Stimulated activated CD4-positive, alpha-beta T cell treated with anti-CD3 and anti-CD28 coated beads, Interleukin-15, amount 100 ng/mL, for 48 hours (primary cell): ENCODE measurements around the gene S100A1.
"Not testable (repeated sequence)": the region's sequence is repeated elsewhere in the genome, so short reads cannot be mapped to it uniquely, and the experiment has no call there.

Experiments used
- DNase-seq, 2 donors: peaks; one replicate each; pipeline ENCODE4 v3.0.0-alpha.2; 2020; ENCODE audit warnings: low read depth in 2 of 2

The S100A1 gene

DNA sequence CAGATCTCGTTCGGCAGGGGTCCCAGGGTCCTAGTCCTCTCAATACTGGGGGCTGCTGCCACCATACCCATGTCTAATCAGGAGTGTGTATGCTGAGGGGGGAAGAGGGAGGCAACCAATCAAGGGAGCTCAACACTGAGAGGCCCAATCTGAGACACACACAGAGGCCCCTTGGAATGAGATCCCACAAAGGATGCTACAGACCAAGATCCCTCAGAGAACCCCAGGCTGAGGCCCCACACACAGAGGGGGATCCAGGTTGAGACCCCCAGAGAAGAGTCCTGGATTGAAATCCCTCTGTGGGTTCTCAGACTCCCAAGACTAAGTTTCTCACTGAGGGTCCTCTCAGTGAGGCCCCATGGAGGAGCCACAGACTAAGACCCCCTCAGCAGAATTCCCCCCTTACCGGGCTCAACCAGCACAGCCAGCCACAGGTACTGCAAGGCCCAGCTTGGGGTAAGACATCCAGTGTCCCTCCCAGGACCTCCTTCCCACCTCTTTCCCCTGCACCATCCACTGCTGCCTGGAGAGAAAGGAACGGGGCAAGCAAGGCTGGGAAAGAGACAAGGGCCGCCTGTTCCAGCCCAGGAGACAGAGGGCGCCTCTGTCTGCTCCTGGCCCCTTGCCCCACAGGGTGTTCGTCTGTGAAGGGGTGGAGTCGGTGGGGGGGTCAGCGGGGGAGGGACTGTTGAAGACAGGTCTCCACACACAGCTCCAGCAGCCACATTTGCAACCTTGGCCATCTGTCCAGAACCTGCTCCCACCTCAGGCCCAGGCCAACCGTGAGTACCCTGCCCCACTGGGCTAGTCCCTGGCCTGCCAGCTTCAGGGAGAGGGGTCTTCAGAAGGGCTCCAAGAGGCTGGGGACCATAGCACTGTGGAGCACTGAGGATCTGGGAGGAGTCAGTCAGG is at the start of gene S100A1:
TSS of gene S100A1 (plus strand) at position 720 of the 912 bp plus-strand sequence. CDS start 2,088 bp downstream, outside the sequence.
- DNase-seq: no peak

- DNase-seq: no peak
Observed at GRCh38 chr1:153578490-153578889, 49.7 kb upstream of the S100A1 start.

- no peak for DNase-seq
Observed at GRCh38 chr1:153578936-153579335, 49.3 kb upstream of the S100A1 start.

GRCh38 chr1:153582836-153583235 is 45.4 kb upstream of the S100A1 start:
- not testable (repeated sequence) for DNase-seq

DNA sequence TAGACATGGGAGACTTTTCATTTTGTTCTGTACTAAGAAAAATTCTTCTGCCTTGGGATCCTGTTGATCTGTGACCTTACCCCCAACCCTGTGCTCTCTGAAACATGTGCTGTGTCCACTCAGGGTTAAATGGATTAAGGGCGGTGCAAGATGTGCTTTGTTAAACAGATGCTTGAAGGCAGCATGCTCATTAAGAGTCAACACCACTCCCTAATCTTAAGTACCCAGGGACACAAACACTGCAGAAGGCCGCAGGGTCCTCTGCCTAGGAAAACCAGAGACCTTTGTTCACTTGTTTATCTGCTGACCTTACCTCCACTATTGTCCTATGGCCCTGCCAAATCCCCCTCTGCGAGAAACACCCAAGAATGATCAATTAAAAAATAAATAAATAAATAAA is 44.7 kb upstream of the S100A1 start:
- DNase-seq: not testable (repeated sequence)

GRCh38 chr1:153583976-153584375 is 44.3 kb upstream of the S100A1 start:
- no peak for DNase-seq

DNA sequence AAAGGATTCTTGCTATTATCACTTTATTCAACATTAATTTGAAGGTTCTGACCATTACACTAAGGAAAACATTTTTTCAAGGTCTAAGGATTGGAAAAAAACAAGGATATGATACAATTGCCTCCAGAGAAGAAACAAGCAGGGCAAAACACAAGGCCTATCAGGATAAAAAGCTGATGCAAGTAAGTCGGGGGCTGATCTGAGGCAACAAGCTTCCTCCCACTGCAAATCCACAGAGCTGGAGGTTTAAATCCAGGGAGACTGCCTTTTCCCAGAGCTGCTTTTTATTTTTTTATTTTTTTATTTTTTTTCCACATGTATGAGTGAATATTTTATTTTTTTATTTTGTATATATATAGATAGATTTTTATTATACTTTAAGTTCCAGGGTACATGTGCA is 43.2 kb upstream of the S100A1 start:
- no peak for DNase-seq

GRCh38 chr1:153586347-153586746 is 41.9 kb upstream of the S100A1 start:
- no peak for DNase-seq

- DNase-seq: no peak
Observed at GRCh38 chr1:153587314-153587713, 40.9 kb upstream of the S100A1 start.

DNA sequence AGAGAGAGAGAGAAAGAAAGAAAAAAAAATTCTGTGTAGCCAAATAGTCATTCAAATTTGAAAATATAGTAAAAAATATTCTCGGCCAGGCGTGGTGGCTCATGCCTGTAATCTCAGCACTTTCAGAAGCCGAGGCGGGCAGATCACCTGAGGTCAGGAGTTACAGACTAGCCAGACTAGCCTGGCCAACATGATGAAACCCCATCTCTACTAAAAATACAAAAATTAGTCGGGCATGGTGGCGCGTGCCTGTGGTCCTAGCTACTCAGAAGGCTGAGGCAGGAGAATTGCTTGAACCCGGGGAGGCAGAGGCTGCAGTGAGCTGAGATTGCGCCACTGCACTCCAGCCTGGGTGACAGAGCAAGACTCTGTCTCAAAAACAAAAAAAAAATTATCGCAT is 40.2 kb upstream of the S100A1 start:
- not testable (repeated sequence) for DNase-seq

- no peak for DNase-seq
Observed at GRCh38 chr1:153588482-153588881, 39.8 kb upstream of the S100A1 start.

- DNase-seq: no peak
Observed at GRCh38 chr1:153592748-153593147, 35.5 kb upstream of the S100A1 start.

DNA sequence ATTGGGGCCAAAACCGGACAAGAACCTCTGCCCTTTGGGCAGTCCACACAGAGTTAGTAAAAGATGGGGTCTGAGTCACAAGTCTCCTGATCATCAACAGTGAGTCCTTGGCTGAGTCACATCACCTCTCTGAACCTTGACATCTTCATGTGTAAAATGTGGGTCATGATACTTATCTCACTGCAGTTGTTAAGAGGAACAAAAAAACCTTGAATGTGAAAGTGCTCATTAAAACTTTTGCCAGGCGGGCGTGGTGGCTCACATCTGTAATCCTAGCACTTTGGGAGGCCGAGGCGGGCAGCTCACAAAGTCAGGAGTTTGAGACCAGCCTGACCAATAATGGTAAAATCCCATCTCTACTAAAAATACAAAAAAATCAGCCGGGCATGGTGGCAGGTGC is 31.0 kb upstream of the S100A1 start:
- DNase-seq: no peak

DNA sequence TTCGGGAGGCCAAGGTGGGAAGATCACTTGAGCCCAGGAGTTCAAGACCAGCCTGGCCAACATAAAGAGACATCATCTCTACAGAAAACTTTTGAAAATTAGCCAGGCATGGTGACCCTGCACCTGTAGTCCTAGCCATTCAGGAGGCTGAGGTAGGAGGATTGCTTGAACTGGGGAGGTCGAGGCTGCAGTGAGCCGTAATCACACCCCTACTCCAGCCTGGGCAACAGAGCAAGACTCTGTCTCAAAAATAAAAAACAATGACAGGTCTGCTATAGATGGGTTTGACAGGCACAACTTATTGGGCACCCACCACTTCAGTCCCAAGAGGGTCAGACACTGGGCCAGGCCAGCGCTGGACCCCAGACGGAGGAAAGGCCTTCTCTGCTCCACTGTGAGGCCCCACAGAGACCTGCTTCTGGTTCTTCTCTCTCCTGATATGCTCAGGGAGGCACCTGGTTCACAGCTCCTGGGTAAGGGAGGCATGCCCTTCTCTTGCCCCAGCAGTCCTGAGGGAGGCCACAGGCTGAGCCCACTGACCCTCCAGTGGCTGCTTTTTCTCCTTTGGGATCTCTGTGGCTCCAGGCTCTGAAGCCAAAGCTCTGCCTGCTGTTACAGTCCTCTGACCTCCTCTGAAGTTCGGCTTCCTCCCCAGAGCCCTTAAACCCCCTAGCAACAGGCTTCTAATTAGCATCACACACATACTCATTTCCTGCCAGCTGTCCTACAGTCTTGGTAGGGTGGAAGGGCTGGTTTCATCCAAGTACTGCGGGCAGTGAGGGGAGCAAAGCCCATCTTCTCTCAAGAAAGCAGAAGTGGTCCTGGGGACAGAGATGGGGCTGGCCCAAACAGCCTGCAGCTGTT is 29.7 kb upstream of the S100A1 start:
- no peak for DNase-seq

GRCh38 chr1:153599847-153600246 is 28.4 kb upstream of the S100A1 start:
- DNase-seq: no peak

DNA sequence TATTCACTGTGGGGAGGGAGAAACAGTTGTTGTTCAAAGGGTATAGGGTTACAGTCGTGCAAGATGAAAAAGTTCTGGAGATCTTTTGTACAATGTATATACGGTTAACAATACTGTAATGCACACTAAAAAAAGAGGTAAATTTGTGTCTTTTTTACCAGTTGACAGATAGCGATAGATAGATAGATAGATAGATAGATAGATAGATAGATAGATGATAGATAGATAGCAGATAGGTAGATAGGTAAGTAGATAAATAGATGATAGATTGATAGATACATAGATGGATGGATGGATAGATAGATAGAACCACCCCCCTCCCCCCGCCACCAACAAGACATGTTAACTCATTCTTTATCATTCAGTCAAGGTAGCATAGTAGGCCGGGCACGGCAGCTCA is 25.5 kb upstream of the S100A1 start:
- DNase-seq: no peak

- DNase-seq: no peak
Observed at GRCh38 chr1:153606194-153606593, 22.0 kb upstream of the S100A1 start.

- DNase-seq: no peak
Observed at GRCh38 chr1:153607381-153607780, 20.9 kb upstream of the S100A1 start.

GRCh38 chr1:153608089-153608682 is 20.0 kb upstream of the S100A1 start:
- DNase-seq: no peak

DNA sequence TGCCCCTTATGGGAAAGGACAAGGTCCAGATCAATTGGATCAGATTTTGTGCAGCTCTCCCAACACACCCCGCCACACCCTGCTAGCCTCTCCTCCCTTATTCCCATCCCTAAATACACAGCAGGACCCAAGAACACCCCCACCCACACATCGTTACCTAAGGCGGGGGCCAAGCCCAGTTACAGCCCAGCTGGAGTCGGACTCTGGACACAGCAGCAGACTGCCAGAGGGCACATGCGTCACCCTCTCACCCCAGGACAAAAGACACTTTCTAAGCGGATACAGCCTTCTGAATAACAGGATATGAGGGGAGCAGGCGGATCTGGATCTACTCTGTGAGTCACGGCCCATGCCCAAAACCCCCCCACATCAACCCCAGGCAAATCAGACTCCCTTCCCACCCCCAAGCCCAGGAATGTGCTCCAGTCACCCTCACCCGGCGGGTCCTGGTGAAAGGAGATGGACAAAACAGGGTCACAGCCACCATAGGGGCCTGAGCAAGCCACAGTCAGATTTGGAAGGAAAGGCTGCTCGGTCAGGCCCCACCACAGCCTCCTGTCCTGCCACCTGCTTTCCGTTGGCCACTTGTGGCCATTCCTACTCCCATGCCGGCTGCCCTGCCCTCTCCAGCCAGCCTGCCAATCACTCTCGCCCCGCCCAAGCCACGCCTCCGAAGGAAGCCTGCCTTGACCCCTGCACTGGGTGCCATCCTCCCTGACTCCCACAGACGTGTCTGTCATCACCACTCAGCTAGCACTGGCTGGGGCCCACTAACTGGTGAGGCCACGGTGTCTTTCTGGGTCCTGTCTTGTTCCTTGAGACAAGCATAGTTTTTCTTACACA is 19.3 kb upstream of the S100A1 start:
- DNase-seq: no peak

DNA sequence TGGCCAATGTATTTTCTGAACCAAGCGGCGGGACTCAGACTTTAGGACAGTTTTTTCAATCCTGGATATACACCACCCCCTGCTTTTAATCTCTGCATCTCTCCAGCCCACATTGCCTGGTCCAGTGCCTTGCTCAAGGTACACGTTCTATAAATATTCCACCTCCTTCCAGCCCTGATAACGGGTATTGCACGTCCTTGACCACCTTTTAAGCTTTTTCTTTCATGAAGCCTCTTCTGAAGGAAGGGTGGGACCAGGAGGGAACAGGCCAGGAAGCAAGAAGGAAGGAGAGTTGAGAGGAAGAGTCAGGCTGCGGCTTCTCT is 18.7 kb upstream of the S100A1 start:
- no peak for DNase-seq

DNA sequence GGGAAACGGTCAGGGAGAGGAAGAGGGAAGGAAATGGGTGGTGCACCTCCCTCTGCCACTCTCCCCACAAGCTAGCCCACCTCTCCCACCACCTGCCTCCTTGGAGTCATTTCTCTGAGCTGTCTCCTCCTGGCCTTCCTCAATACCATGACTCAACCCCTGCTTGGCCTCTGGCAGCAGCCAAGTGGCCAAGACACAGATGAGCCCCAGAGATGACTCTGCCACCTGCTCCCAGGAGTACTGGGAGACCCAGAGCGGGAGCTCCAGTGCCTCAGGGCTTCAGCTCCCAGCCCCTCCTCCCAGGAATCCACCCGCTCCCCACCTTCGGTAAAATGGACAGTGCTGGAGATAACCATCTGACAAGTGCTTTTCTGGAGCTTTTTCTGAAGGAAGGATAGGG is 17.9 kb upstream of the S100A1 start:
- no peak for DNase-seq
